IMR-90 (cell line): ENCODE data around the gene FBXL13. TPM values are rescaled to one million over a fixed set of nuclear protein-coding genes. Genes with fewer than 3 reads are reported as not detected.
A peak's percentile ranks its signal among the peaks of the same experiment; 100 is the strongest.

Experiments
- ATAC-seq: fragments of 200-7000 bp; cut with Tn5 transposase; 2 replicates; pipeline ENCODE4 v1.9.1; 2020; ENCODE audit warnings: low read depth, mild to moderate bottlenecking, moderate library complexity
- BruUV-seq: library from RNA; stranded (reverse); fragments of 400-500 nt; replicated peaks from 2 replicates; lab custom pipeline; 2021; lab: Mats Ljungman, UMichigan
- CTCF ChIA-PET: fragments of 300-600 bp; formaldehyde crosslinking; extraction: SDS; loops from one replicate; lab custom pipeline; 2021; ENCODE audit warnings: antibody characterized with exemption; lab: Yijun Ruan, JAX
- POLR2A ChIA-PET: fragments of 300-600 bp; sonication (Branson Sonifier 250); formaldehyde crosslinking; loops from one replicate; lab custom pipeline; 2022; ENCODE audit warnings: antibody characterized with exemption; ENCODE audit not compliant: unreplicated experiment; lab: Charles Lee
- DNase-seq: peaks from one replicate; pipeline ENCODE4 v3.0.0; 2013
- H2AFZ ChIP-seq: replicated peaks from 2 replicates; pipeline ENCODE3; 2013; ENCODE audit warnings: low read length, mild to moderate bottlenecking; ENCODE audit not compliant: poor library complexity
- H2AK5ac ChIP-seq: 2 replicates; pipeline ENCODE4 v1.6.1; 2013; ENCODE audit warnings: low read depth, low read length, inconsistent platforms
- H2AK9ac ChIP-seq: replicated peaks from 2 replicates; pipeline ENCODE3; 2013; ENCODE audit warnings: mild to moderate bottlenecking, low read depth, low read length, moderate library complexity; ENCODE audit not compliant: poor library complexity
- H2BK120ac ChIP-seq: 2 replicates; pipeline ENCODE4 v1.6.1; 2013; ENCODE audit warnings: low read depth, low read length, inconsistent platforms
- H2BK15ac ChIP-seq: 3 replicates; pipeline ENCODE4 v1.6.1; 2013; ENCODE audit warnings: low read depth, low read length, inconsistent platforms
- H2BK20ac ChIP-seq: 2 replicates; pipeline ENCODE4 v1.6.1; 2013; ENCODE audit warnings: low read depth, mild to moderate bottlenecking, inconsistent platforms, low read length, moderate library complexity
- H2BK5ac ChIP-seq: 2 replicates; pipeline ENCODE4 v1.6.1; 2013; ENCODE audit warnings: mild to moderate bottlenecking, low read depth, low read length, inconsistent platforms; ENCODE audit not compliant: poor library complexity, severe bottlenecking
- H3K14ac ChIP-seq: replicated peaks from 2 replicates; pipeline ENCODE4 v1.6.1; 2013; ENCODE audit warnings: low read depth, low read length, inconsistent platforms
- H3K18ac ChIP-seq: 2 replicates; pipeline ENCODE4 v1.6.1; 2013; ENCODE audit warnings: low read depth, low read length, control low read depth
- H3K23ac ChIP-seq: 2 replicates; pipeline ENCODE4 v1.6.1; 2013; ENCODE audit warnings: low read depth, low read length, inconsistent platforms
- H3K27ac ChIP-seq: 2 replicates; pipeline ENCODE4 v1.5.1; 2013; ENCODE audit warnings: mild to moderate bottlenecking, control low read depth, low read length; ENCODE audit not compliant: insufficient read depth
- H3K27me3 ChIP-seq: 2 replicates; pipeline ENCODE4 v1.6.1; 2013; ENCODE audit warnings: low read length; ENCODE audit not compliant: control insufficient read depth, insufficient read depth
- H3K36me3 ChIP-seq: 2 replicates; pipeline ENCODE4 v1.6.1; 2013; ENCODE audit warnings: low read length, mixed read lengths; ENCODE audit not compliant: control insufficient read depth, insufficient read depth
- H3K4ac ChIP-seq: 2 replicates; pipeline ENCODE4 v1.6.1; 2013; ENCODE audit warnings: low read depth, low read length, inconsistent platforms
- H3K4me1 ChIP-seq: 2 replicates; pipeline ENCODE4 v1.6.1; 2013; ENCODE audit warnings: low read length, mixed read lengths; ENCODE audit not compliant: control insufficient read depth, insufficient read depth
- H3K4me2 ChIP-seq: 2 replicates; pipeline ENCODE4 v1.6.1; 2013; ENCODE audit warnings: low read depth, mild to moderate bottlenecking, control low read depth, low read length, moderate library complexity
- H3K4me3 ChIP-seq: 2 replicates; pipeline ENCODE4 v1.5.1; 2013; ENCODE audit warnings: low read depth, mild to moderate bottlenecking, control low read depth, low read length, moderate library complexity; ENCODE audit not compliant: insufficient read depth
- H3K56ac ChIP-seq: 2 replicates; pipeline ENCODE4 v1.6.1; 2013; ENCODE audit warnings: low read length, inconsistent platforms; ENCODE audit not compliant: insufficient read depth; ENCODE audit errors: extremely low read depth
- H3K79me1 ChIP-seq, 2 experiments: 2 replicates each; pipeline ENCODE4 v1.6.1; 2013; ENCODE audit warnings: low read length in 2 of 2, inconsistent platforms in 1 of 2, low read depth in 1 of 2
- H3K9ac ChIP-seq: 2 replicates; pipeline ENCODE4 v1.6.1; 2013; ENCODE audit warnings: low read depth, low read length, control low read depth
- H3K9me1 ChIP-seq: 2 replicates; pipeline ENCODE4 v1.6.1; 2013; ENCODE audit warnings: low read length, inconsistent platforms; ENCODE audit not compliant: insufficient read depth
- H3K9me3 ChIP-seq: 2 replicates; pipeline ENCODE4 v1.6.1; 2013; ENCODE audit warnings: low read length; ENCODE audit not compliant: control insufficient read depth, insufficient read depth
- H4K20me1 ChIP-seq: 2 replicates; pipeline ENCODE4 v1.6.1; 2013; ENCODE audit warnings: low read length, inconsistent platforms; ENCODE audit not compliant: insufficient read depth
- H4K5ac ChIP-seq: 2 replicates; pipeline ENCODE4 v1.6.1; 2013; ENCODE audit warnings: mild to moderate bottlenecking, low read depth, low read length, control low read depth
- H4K8ac ChIP-seq, 2 experiments: 2 replicates each; pipeline ENCODE4 v1.6.1; 2013; ENCODE audit warnings: low read depth in 2 of 2, low read length in 2 of 2, control low read depth in 1 of 2, inconsistent platforms in 1 of 2
- H4K91ac ChIP-seq: 2 replicates; pipeline ENCODE4 v1.6.1; 2013; ENCODE audit warnings: low read depth, low read length, inconsistent platforms; ENCODE audit not compliant: insufficient read depth
- BHLHE40 ChIP-seq: fragments of 150-350 bp; IDR thresholded peaks from 2 replicates; pipeline ENCODE4 v1.6.1; 2016; ENCODE audit warnings: mild to moderate bottlenecking, low read depth, low read length
- CEBPB ChIP-seq: IDR thresholded peaks from 2 replicates; pipeline ENCODE4 v1.6.1; 2012; ENCODE audit warnings: low read depth, low read length, improper control_type of control experiment
- CHD1 ChIP-seq: IDR thresholded peaks from 2 replicates; pipeline ENCODE4 v1.6.1; 2012; ENCODE audit warnings: low read depth, low read length, improper control_type of control experiment
- FOS ChIP-seq: fragments of 150-350 bp; IDR thresholded peaks from 2 replicates; pipeline ENCODE4 v1.6.1; 2016; ENCODE audit warnings: low read depth, low read length
- MAFK ChIP-seq: IDR thresholded peaks from 2 replicates; pipeline ENCODE4 v1.6.1; 2012; ENCODE audit warnings: low read depth, low read length, improper control_type of control experiment
- MAZ ChIP-seq: IDR thresholded peaks from 2 replicates; pipeline ENCODE4 v1.6.1; 2012; ENCODE audit warnings: low read depth, mild to moderate bottlenecking, low read length, improper control_type of control experiment, moderate library complexity, borderline replicate concordance
- MXI1 ChIP-seq: IDR thresholded peaks from 2 replicates; pipeline ENCODE4 v1.6.1; 2012; ENCODE audit warnings: low read depth, mild to moderate bottlenecking, low read length, moderate library complexity, borderline replicate concordance
- NFE2L2 ChIP-seq: fragments of 150-350 bp; IDR thresholded peaks from 2 replicates; pipeline ENCODE4 v1.6.1; 2016; ENCODE audit warnings: low read depth, mild to moderate bottlenecking, low read length
- POLR2A ChIP-seq: IDR thresholded peaks from 2 replicates; pipeline ENCODE4 v1.6.1; 2012; ENCODE audit warnings: mild to moderate bottlenecking, low read depth, low read length
- RAD21 ChIP-seq: IDR thresholded peaks from 2 replicates; pipeline ENCODE4 v1.6.1; 2012; ENCODE audit warnings: low read length, improper control_type of control experiment
- RCOR1 ChIP-seq: IDR thresholded peaks from 2 replicates; pipeline ENCODE4 v1.6.1; 2012; ENCODE audit warnings: mild to moderate bottlenecking, low read length, improper control_type of control experiment; ENCODE audit not compliant: insufficient replicate concordance
- RFX5 ChIP-seq: IDR thresholded peaks from 2 replicates; pipeline ENCODE4 v1.8.0; 2012; ENCODE audit warnings: low read depth, mild to moderate bottlenecking, low read length, moderate library complexity
- SMC3 ChIP-seq: fragments of 150-350 bp; IDR thresholded peaks from 2 replicates; pipeline ENCODE4 v1.6.1; 2016; ENCODE audit warnings: low read depth, mild to moderate bottlenecking, antibody characterized with exemption, low read length, moderate library complexity
- WGBS, 2 experiments: methylation state at CpG; one replicate each; pipeline versions ENCODE4 v1.1.5 to v1.1.7; 2013; ENCODE audit warnings: missing lambda C conversion rate in 2 of 2; ENCODE audit not compliant: insufficient read length in 1 of 2; ENCODE audit errors: extremely low coverage in 2 of 2; 5-methylcytosine and 5-hydroxymethylcytosine counted together
- dilution Hi-C: fragments of 300-500 bp; cut with HindIII; formaldehyde crosslinking; loops from one replicate; pipeline ENCODE4 v1.14.3; 2018; ENCODE audit warnings: low sequenced_read_pairs; ENCODE audit not compliant: unreplicated experiment
- in situ Hi-C: fragments of 300-500 bp; cut with MboI; formaldehyde crosslinking; loops from 3 replicates; pipeline ENCODE4 v1.14.3; 2019; ENCODE audit warnings: low sequenced_read_pairs, inconsistent platforms, mixed read lengths
- intact Hi-C: fragments of 100-400 bp; cut with micrococcal nuclease; formaldehyde crosslinking; loops from 2 replicates; pipeline ENCODE4 v1.10.0; 2022
- polyA plus RNA-seq, 3 experiments: library from polyadenylated mRNA; depleted of rRNA; stranded (reverse); fragments of >200 nt; gene quantifications; 2 replicates each; pipeline ENCODE4 v1.2.3, GENCODE V29; 2012; ENCODE audit warnings: low replicate concordance in 1 of 3
- total RNA-seq: library from RNA; depleted of rRNA; stranded (reverse); fragments of >200 nt; gene quantifications from 2 replicates; pipeline ENCODE4 v1.2.3, GENCODE V29; 2012
- TF ChIP-seq, protein P1 (sequence below): fragments of 150-350 bp; IDR thresholded peaks from 2 replicates; pipeline ENCODE4 v1.6.1; 2016; ENCODE audit warnings: low read depth, mild to moderate bottlenecking, low read length, moderate library complexity, borderline replicate concordance
- TF ChIP-seq, protein P2 (sequence below): conservative IDR thresholded peaks from 2 replicates; pipeline ENCODE4 v1.5.1; 2012; ENCODE audit warnings: mild to moderate bottlenecking, low read depth, low read length, improper control_type of control experiment
- TF ChIP-seq, protein P3 (sequence below): fragments of 150-350 bp; IDR thresholded peaks from 2 replicates; pipeline ENCODE4 v1.6.1; 2017; ENCODE audit warnings: mild to moderate bottlenecking, antibody characterized with exemption, low read length, low read depth

FBXL13 gene
- total and polyA plus RNA-seq, 2 of the 4 experiments (the other 2 are of a cell fraction): 0.24 to 0.36 TPM

DNA sequence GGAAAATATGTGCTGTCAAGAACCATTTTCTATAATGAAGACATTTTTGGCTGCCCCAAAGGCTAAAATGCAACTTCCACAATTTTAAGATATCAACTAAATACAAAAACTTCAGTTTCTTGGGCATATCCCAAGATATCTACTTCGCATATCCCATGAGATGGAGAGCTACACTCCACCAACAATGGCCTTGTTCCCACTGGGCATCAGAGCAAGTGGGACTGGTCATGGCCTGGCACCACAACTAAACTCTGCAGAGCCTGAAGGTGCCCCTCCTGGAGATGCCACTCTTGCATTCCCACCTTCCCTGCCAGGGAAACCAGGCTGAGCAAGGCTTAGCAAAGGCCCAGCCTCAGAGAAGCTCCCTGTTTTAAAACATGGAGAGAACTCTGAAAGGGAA, 237.6 kb downstream of the FBXL13 start:
- H3K23ac ChIP-seq: peak overlapping the region; percentile 18; the same call in 1 of the 2 replicates
- ChIA-PET CTCF (no interaction called here), POLR2A (no interaction called here)
- peak overlapping the region; percentile 80 for H4K5ac ChIP-seq
- H2BK5ac ChIP-seq: peak overlapping the region; percentile 27
- peak overlapping the region in 1 of 2 experiments; percentile 54; a peak in 1 of 4 replicates for H4K8ac ChIP-seq
- H3K4ac ChIP-seq: peak overlapping the region; percentile 72
- peak; percentile 16; the same call in 1 of the 2 replicates for ATAC-seq
- H3K9me1 ChIP-seq: no peaks in the 10 kb centered on the region
- no peak overlapping the region for H2AK9ac ChIP-seq
- H3K79me1 ChIP-seq: no peaks in the 10 kb centered on the region; a peak in 1 of 4 replicates
- H3K4me1 ChIP-seq: peaks cover 12% of the 10 kb centered on the region
- H2AK5ac ChIP-seq: peak overlapping the region; percentile 90
- H3K56ac ChIP-seq: 0 out of 2 replicates have a peak overlapping the region, but pooled peaks have one; percentile 24
- H4K91ac ChIP-seq: peak overlapping the region; percentile 39
- H2BK120ac ChIP-seq: peak overlapping the region; percentile 79
- H3K27me3 ChIP-seq: no peaks in the 10 kb centered on the region
- H2BK20ac ChIP-seq: peak overlapping the region; percentile 38
- no peak overlapping the region for H2AFZ ChIP-seq
- no peak overlapping the region for H3K9ac ChIP-seq
- DNase-seq: no peak
- in situ Hi-C loops (no loop called here), intact Hi-C loops (loop anchor here (2.0 kb wide), 1 partner anchor 76 kb away; the partner anchor contains the start of gene LRRC17), dilution Hi-C loops (no loop called here)
- H2BK15ac ChIP-seq: peak overlapping the region; percentile 76; the same call in 1 of the 3 replicates
- H3K36me3 ChIP-seq: no peaks in the 10 kb centered on the region
- no TSS peak for BruUV-seq
- no peak overlapping the region for H3K4me3 ChIP-seq
- peak overlapping the region; percentile 82 for H3K27ac ChIP-seq
- no peaks in the 10 kb centered on the region for H3K9me3 ChIP-seq
- peak overlapping the region; percentile 18; the same call in 1 of the 2 replicates for H3K4me2 ChIP-seq
- H3K14ac ChIP-seq: 0 out of 2 replicates have a peak overlapping the region, but pooled peaks have one; percentile 42
- no peaks in the 10 kb centered on the region for H4K20me1 ChIP-seq
- no CpG with 5 or more reads among the region's 1 CpG for WGBS, 2 experiments
- no peak for TF ChIP-seq RCOR1
- no peak for TF ChIP-seq POLR2A
- TF ChIP-seq, protein P1, sequence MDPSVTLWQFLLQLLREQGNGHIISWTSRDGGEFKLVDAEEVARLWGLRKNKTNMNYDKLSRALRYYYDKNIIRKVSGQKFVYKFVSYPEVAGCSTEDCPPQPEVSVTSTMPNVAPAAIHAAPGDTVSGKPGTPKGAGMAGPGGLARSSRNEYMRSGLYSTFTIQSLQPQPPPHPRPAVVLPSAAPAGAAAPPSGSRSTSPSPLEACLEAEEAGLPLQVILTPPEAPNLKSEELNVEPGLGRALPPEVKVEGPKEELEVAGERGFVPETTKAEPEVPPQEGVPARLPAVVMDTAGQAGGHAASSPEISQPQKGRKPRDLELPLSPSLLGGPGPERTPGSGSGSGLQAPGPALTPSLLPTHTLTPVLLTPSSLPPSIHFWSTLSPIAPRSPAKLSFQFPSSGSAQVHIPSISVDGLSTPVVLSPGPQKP: no peak
- no peak for TF ChIP-seq CEBPB
- no peak for TF ChIP-seq BHLHE40
- no peak for TF ChIP-seq FOS
- no peak for TF ChIP-seq MAZ
- TF ChIP-seq RFX5: no peak
- TF ChIP-seq CHD1: no peak
- TF ChIP-seq NFE2L2: no peak
- TF ChIP-seq MXI1: no peak
- TF ChIP-seq, protein P2, sequence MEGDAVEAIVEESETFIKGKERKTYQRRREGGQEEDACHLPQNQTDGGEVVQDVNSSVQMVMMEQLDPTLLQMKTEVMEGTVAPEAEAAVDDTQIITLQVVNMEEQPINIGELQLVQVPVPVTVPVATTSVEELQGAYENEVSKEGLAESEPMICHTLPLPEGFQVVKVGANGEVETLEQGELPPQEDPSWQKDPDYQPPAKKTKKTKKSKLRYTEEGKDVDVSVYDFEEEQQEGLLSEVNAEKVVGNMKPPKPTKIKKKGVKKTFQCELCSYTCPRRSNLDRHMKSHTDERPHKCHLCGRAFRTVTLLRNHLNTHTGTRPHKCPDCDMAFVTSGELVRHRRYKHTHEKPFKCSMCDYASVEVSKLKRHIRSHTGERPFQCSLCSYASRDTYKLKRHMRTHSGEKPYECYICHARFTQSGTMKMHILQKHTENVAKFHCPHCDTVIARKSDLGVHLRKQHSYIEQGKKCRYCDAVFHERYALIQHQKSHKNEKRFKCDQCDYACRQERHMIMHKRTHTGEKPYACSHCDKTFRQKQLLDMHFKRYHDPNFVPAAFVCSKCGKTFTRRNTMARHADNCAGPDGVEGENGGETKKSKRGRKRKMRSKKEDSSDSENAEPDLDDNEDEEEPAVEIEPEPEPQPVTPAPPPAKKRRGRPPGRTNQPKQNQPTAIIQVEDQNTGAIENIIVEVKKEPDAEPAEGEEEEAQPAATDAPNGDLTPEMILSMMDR: no peak
- no peak for TF ChIP-seq MAFK
- TF ChIP-seq, protein P3, sequence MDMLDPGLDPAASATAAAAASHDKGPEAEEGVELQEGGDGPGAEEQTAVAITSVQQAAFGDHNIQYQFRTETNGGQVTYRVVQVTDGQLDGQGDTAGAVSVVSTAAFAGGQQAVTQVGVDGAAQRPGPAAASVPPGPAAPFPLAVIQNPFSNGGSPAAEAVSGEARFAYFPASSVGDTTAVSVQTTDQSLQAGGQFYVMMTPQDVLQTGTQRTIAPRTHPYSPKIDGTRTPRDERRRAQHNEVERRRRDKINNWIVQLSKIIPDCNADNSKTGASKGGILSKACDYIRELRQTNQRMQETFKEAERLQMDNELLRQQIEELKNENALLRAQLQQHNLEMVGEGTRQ: no peak
- no peak for TF ChIP-seq SMC3
- TF ChIP-seq RAD21: no peak
- peak overlapping the region; percentile 85 for H3K18ac ChIP-seq
